HG02884 (cell line): Measurements from ENCODE around the gene GZMB.
"Not testable (repeated sequence)": the region's sequence is repeated elsewhere in the genome, so short reads cannot be mapped to it uniquely, and the experiment has no call there.

Experiments used
- ATAC-seq: cut with Tn5 transposase; IDR thresholded peaks from one replicate; pipeline ENCODE4 v1.9.1; 2021; ENCODE audit warnings: mild to moderate bottlenecking, moderate library complexity; ENCODE audit not compliant: unreplicated experiment

The GZMB gene

DNA sequence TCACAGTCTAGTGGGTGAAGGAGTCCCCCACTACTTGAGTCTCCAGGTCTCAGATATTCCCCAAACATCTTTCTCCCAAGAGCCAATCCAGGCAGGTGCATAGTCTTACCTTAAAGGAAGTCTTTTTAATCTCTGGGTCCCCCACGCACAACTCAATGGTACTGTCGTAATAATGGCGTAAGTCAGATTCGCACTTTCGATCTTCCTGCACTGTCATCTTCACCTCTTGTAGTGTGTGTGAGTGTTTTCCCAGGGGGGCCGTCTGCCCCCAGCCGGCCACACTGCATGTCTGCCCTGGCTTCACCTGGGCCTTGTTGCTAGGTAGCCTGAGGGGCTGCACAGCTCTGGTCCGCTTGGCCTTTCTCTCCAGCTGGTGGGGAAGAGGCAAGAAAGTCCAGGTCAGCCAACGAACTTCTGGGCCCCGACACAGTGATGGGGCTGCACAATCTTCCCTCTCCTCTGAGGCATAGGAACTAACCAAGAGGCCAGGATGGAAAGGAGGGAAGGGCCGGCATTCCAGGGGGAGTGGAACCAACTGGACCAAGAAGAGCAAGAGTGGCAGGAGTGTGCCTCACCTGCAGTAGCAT, 2.1 kb downstream of the GZMB start:
- no peak for ATAC-seq

DNA sequence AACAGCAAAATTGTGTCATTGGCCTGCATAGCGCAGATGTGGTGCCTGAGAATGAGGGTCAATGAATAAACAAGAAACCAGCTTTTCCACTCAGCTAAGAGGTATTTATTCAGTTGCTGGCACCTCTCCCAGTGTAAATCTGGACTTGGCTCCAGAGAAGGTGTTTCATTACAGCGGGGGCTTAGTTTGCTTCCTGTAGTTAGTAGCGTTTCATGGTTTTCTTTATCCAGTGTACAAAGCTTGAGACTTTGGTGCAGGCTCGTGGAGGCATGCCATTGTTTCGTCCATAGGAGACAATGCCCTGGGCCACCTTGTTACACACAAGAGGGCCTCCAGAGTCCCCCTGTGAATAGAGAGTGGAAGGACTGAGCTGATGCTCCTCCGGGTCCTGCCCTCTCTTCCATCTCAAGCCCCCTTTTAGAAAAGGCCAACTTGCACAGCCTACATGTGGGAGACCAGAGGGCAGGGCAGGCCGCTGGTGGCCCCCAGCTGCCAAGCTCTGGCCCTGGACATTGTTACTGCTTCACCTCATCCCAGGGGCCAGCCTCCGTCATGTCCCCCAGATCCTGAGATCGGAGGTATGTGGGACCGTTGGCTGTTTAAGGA, 3.0 kb downstream of the GZMB start:
- ATAC-seq = no peak

DNA sequence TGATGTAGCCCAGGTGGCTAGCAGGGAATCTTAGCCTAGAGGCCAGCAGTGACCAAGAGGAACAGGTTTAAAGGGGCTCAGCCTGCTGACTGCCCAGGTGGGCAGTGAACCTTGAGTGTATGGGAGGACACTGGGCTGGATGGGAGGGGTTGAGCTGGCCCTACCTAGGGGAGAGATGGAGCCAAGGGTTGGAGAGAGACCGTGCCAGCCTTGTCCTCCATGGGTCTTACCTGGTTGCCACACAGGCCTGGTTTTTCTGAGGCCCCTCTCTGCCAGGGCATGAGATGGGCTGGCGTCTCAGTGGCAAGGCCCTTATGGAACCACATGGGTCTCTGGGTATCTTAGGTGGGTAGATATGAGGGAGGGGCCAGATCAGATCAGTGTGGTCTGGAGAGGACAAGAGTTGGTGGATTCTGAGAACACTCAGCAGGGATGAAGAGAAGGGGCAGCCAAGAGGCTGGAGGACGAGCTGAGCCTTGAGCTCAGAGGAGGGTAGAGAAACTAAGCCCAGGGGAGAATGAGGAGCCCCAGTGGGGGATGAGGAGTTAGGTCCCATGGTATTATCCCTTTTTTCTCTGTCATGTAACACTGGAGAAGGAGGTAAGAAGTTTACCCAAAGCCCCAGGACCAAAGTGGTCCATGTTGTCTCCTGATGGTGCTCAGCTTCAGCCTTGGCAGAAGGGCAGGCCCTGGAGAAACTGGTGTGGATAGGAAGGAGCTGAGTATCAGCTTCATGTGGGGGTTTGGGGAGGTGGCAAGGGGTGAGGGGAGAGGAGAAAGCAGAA, 3.7 kb downstream of the GZMB start:
- ATAC-seq = no peak

DNA sequence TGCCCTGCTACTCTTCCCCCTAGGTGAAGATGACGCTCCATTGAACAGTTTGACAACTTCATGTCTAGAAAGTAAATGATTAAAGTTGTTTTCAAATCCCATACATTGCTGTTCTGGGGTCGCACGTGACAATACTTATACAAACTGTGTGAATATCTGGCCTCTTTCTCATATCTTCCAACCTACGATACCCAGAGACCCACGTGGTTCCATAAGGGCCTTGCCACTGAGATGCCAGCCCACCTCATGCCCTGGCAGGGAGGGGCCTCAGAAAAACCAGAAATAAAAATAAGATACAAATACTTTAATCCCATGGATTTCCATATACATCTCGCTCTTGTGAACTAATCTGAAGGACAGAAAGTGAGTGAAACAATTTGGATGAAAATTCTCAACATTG, 4.5 kb downstream of the GZMB start:
- no peak for ATAC-seq

DNA sequence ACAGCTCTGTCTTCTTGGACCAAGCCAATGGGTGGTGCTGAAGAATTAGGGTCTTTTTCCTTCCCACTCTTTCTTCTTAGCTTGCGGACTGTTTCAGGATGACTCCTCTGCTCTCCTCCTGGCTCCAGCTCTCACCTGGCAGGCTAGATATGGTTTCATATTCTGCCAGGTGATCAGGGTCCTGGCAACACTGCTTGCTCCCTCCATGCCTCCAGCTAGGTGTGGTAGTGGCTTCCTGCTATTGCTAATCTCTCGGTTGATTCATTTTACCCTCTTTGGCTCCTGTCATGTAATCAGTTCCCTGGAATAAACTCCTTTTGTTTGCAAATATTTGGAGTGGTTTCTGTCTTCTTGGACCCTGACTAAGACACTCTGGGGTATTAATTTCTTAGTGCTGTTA, 20.2 kb downstream of the GZMB start:
- no peak for ATAC-seq

DNA sequence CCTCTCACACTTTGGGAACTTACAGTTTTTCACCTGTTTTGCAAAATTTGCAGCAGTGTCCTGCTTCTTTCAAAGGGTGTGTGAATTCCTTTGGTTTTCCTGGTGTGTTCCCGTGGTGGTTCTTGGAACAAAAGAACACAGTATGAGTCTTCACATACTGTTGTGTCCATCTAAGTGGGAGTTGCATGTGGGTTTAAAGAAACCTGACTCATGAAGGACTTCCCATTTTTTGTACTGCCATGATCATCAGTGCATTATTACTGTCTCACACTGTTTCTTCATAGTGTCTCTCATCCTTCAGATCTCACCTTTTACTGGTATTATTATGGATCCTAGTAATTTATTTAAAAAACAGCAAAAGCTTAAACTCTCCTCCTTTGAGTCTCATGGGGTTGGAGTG, 20.7 kb downstream of the GZMB start:
- ATAC-seq = peak; percentile 45

DNA sequence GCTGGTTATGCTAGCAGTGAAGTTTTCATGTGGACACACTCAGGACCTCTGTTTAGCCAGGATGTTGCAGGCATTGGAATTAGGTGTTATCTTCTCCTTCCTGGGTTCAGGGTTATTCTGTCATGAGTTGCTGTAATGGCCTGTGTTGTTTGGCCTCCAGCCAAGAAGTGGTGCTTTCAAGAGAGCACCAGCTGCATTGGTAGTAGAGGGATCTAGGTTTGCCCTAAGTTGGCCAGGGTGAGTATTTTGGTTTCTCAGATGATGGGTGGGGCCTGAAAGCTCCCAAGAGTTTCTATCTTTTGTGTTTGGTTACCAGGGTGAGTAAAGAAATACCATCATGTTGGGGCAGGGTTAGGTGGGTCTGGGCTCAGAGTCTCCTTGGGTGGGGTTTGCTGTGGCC, 21.8 kb downstream of the GZMB start:
- no peak for ATAC-seq

DNA sequence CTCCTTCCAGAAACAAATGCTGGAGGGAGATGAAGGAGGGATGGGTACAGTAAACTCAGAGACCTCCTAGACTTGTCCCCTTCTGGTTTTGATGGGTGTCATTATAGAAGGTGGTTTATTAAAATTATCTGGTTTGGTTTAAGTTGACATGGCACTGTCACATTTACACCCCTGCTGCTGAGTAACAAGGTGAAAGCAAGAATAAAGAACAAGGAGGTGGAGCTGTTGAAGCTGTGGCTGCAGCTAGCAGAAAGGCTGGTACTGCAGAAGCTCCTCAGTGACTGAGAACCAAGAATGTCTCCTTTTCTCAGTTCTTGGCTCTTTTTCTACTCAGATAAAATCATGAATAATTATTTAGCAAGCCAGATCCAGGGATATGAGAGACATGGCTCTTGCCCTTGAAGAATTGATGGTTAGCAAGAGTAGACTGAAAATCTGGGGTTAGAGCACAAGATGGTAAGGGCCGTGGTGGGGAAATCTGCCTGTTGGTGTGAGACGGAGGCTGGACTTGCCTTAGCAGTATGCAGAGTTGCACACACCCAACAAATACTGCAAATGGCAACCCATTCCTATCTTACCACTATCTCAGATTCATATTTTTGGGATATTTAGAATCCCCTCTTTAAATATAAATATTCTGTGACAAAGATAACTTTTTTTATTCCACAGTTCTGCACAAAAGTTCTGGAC, 24.2 kb downstream of the GZMB start, which contains the start of gene GZMH:
GZMH (minus strand) TSS at position 31 of the 690 bp plus-strand sequence. CDS start 72 bp downstream, outside the sequence.
- ATAC-seq = no peak

DNA sequence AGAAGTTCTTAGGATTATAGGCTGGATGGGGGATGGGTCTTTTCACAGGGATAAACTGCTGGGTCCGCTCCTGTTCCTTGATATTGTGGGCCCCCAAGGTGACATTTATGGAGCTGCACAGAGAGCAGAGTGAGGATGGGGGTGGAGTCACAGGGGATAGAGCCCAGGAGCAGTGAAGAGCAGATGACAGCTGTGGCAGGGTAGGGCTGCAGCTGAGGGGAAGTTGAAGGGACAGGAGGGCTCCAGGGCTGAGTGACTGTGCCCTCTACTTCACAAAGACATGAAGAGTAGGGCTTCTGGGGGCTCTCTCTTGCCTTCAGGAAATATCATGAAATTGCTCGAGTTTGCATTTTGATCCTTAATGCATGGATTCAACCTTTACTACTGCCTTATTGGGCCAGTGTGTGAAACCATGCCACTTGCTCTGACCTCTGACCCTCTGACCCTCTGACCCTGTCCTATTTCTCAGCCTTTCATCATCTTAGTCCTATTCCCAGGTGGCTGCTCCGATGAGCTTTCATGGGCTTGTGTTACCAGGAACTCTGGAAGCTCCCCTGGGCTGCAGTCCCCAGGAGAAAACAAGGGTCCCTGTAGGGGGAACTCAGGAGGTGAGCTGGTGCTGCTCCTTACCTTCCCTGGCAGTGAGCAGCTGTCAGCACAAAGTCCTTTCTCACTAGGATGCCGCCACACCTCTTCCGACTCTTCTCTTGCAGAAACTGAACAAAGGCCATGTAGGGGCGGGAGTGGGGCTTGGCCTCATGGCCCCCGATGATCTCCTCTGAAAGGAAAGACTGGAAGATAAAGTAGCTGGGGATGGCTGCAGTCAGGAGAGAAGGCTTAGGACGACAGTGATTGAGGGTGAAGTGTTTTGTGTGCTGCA, 26.1 kb downstream of the GZMB start:
- ATAC-seq = no peak

DNA sequence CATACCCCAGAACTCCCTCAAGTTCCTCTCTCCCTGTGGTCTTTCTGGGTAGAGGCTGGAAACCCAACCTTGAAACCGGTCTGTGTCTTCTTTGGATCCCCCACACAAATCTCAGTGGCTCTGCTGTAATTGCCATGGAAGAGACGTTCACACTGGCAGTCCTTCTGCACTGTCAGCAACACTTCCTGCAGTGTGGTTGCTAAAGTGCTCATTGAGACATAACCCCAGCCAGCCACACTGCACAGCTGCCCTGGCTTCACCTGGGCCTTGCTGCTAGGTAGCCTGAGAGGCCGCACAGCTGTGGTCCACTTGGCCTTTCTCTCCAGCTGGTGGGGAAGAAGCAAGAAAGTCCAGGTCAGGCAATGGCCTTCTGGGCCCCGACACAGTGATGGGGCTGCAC, 26.9 kb downstream of the GZMB start:
- no peak for ATAC-seq

DNA sequence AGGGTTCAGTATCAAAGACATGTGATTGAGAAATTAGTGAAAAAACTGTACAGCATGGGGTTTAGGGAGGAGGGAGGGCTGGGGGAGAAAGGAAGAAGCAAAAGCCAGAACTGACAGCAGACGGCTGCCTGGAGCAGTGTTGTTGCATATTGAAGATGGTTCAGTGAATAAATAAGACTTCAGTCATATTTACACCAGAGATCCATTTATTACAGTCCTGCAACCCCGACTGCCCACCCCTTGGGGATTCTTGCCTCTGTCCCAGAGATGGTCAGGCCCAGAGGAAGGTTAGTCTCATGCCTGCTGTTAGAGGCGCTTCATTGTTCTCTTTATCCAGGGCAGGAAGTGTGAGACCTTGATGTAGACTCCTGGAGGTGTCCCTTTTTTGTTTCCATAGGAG, 27.7 kb downstream of the GZMB start:
- no peak for ATAC-seq

DNA sequence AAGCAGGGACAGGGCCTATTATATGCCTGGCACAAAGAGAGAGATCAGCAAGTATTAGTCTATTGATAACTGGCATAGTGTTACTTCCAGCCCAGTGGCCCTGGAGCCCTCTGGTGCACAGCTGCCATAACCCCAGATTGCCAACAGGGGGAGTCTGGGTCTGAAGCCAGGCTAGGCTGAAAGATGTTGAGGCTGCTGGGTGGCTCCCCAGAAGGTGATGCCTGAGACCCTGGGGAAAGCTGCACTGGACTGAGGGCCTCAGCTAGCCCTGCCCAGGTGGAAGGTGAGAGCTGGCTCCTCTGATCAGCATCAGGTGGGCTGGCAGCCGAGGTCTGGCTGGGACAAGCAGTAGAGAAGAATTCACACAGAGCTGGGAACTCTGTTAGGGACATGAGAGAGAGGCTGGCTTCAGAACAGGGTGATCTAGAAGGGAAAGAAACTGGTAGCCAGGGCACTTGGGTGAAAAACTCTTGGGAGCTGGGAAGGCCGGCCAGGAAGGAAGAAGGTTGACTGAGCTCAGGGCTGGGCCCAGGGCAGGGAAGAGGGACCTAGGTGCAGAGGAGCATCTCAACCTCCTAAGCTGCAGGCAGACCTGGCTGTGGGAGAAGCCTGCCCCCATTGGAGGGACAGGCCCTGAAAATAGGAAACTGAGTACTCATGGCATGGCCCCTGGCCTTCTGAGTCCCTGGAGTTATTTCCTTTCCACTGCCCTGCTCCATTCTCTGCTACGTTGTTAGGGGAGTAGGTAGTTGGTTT, 28.4 kb downstream of the GZMB start:
- peak; percentile 71 for ATAC-seq

DNA sequence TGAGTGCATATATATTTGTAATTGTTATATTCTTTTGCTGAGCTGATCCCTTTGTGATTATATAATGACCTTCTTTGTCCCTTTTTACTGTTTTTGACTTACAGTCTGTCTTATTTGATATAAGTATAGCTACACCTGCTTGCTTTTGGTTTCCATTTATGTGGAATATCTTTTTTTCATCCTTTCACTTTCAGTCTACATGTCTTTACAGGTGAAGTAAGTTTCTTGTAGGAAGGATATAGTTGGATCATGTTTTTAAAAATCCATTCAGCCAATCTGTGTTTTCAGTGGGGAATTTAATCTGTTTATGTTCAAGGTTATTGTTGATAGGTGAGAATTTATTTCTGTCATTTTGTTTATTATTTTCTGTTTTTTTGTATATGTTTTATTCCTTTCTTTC, 36.6 kb downstream of the GZMB start:
- ATAC-seq = no peak

DNA sequence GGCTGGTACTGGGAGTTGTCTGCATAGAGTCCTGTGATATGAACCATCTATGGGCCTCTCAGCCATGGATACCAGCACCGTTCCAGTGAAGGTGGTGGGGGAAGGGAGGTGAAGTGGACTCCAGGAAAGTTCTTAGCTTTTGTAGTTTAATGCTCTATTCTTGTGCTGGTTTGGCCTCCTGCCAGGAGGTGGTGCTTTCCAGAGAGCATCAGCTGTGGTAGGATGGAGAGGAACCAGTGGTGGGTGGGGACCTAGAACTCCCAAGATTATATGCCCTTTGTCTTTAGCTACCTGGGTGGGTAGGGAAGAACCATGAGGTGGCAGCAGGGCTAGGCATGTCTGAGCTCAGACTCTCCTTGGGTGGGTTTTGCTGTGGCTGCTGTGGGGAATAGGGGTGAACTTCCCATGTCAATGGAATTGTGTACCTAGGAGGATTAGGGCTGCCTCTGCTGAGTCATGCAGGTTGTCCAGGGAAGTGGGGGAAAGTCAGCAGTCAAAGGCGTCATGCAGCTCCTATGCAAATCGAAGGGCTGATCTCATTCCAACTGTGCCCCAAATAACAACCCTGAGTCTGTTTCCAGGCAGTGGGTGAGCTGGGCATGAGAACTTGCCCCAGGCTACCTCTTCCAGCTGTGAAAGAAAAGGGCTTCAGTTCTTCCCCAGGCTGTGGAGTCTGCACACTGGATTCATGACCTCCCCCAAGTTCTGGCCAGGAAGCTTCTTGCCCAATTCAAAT, 38.7 kb downstream of the GZMB start:
- ATAC-seq = no peak

DNA sequence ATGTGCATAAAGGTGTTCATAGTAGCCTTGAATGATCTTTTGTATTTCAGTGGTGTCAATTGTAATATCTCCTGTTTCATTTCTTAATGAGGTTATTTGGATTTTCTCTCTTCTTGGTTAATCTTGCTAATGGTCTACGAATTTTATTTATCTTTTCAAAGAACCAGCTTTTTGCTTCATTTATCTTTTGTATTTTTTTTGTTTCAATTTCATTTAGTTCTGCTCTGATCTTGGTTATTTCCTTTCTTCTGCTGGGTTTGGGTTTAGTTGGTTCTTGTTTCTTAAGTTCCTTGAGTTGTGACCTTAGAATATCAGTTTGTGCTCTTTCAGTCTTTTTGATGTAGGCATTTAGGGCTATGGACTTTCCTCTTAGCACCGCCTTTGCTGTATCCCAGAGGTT, 43.0 kb downstream of the GZMB start:
- not testable (repeated sequence) for ATAC-seq

DNA sequence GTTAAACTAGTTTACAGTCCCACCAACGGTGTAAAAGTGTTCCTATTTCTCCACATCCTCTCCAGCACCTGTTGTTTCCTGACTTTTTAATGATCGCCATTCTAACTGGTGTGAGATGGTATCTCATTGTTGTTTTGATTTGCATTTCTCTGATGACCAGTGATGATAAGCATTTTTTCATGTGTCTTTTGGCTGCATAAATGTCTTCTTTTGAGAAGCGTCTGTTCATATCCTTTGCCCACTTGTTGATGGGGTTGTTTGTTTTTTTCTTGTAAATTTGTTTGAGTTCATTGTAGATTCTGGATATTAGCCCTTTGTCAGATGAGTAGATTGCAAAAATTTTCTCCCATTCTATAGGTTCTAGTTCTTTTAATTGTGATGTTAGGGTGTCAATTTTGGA, 49.6 kb downstream of the GZMB start:
- not testable (repeated sequence) for ATAC-seq
